ENCODE data around the gene MAP2K1. TPM values are rescaled to one million over a fixed set of nuclear protein-coding genes. Genes with fewer than 3 reads are reported as not detected.

The MAP2K1 gene
- polyA plus RNA-seq, 4 donors: 18.6 to 29.8 (median 21.2) TPM

- Histone ChIP-seq H3K36me3 (ENCODE audit: control insufficient read depth in 3 of 3, insufficient read depth in 2 of 3, low read depth in 1 of 3, low read length in 3 of 3) (peaks cover 0 to 9% (median 0%) of the 10 kb centered on the region in 3 donors), H3K27me3 (ENCODE audit: control insufficient read depth in 3 of 3, insufficient read depth in 3 of 3, low read length in 3 of 3) (no peaks in the 10 kb centered on the region), H3K4me3 (ENCODE audit: low read depth in 1 of 3, low read length in 3 of 3) (no peak overlapping the region), H3K9me3 (ENCODE audit: control insufficient read depth in 2 of 2, insufficient read depth in 1 of 2, low read depth in 1 of 2, low read length in 1 of 2) (no peaks in the 10 kb centered on the region), H3K4me1 (ENCODE audit: control insufficient read depth in 3 of 3, insufficient read depth in 2 of 3, low read depth in 1 of 3, low read length in 2 of 3) (peaks cover 0 to 5% (median 0%) of the 10 kb centered on the region in 3 donors), H3K27ac (ENCODE audit: low read depth in 1 of 3, low read length in 2 of 3) (no peak overlapping the region)
- WGBS, 3 donors: 74 to 85% (median 80%) methylated on average over 8 of the region's 8 CpGs
- no peak for FAIRE-seq
- no peak for DNase-seq
Observed at GRCh38 chr15:66401130-66402021, 14.7 kb downstream of the MAP2K1 start.

GRCh38 chr15:66402761-66403284 is 16.1 kb downstream of the MAP2K1 start:
- FAIRE-seq (no peak), DNase-seq (no peak)
- H3K4me1 ChIP-seq (ENCODE audit: control insufficient read depth in 3 of 3, insufficient read depth in 2 of 3, low read depth in 1 of 3, low read length in 2 of 3): peaks cover 0 to 5% (median 0%) of the 10 kb centered on the region in 3 donors
- peaks cover 0 to 9% (median 0%) of the 10 kb centered on the region in 3 donors for H3K36me3 ChIP-seq (ENCODE audit: control insufficient read depth in 3 of 3, insufficient read depth in 2 of 3, low read depth in 1 of 3, low read length in 3 of 3)
- no peak overlapping the region for H3K27ac ChIP-seq (ENCODE audit: low read depth in 1 of 3, low read length in 2 of 3)
- H3K9me3 ChIP-seq (ENCODE audit: control insufficient read depth in 2 of 2, insufficient read depth in 1 of 2, low read depth in 1 of 2, low read length in 1 of 2): no peaks in the 10 kb centered on the region
- no peaks in the 10 kb centered on the region for H3K27me3 ChIP-seq (ENCODE audit: control insufficient read depth in 3 of 3, insufficient read depth in 3 of 3, low read length in 3 of 3)
- 87 to 92% (median 89%) methylated on average over 3 of the region's 3 CpGs for WGBS, 3 donors
- H3K4me3 ChIP-seq (ENCODE audit: low read depth in 1 of 3, low read length in 3 of 3): no peak overlapping the region

DNA sequence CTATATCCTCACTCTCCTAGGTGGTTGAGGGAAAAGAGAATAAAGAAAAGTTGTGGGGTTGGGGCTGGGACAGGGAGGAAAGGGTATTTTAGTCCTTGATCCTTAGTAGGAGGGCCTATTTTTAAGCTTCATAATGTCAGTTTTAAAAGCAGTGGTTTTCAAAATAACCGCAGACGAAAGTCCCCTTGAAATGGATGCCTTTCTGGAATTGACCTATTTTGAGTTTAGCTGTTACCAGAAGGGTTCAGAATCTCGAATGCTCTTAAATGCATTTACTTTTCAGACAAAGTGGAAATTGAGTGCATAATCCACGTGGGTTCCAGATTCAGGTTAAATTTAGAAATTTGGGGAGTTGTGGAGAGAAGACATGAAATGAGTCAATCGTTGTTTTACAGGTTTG is 16.6 kb downstream of the MAP2K1 start:
- no peaks in the 10 kb centered on the region for H3K27me3 ChIP-seq (ENCODE audit: control insufficient read depth in 3 of 3, insufficient read depth in 3 of 3, low read length in 3 of 3)
- FAIRE-seq (no peak), DNase-seq (no peak)
- no peak overlapping the region for H3K27ac ChIP-seq (ENCODE audit: low read depth in 1 of 3, low read length in 2 of 3)
- peaks cover 0 to 5% (median 0%) of the 10 kb centered on the region in 3 donors for H3K36me3 ChIP-seq (ENCODE audit: control insufficient read depth in 3 of 3, insufficient read depth in 2 of 3, low read depth in 1 of 3, low read length in 3 of 3)
- 82 to 94% (median 88%) methylated on average over 5 of the region's 5 CpGs for WGBS, 3 donors
- peaks cover 0 to 5% (median 0%) of the 10 kb centered on the region in 3 donors for H3K4me1 ChIP-seq (ENCODE audit: control insufficient read depth in 3 of 3, insufficient read depth in 2 of 3, low read depth in 1 of 3, low read length in 2 of 3)
- H3K4me3 ChIP-seq (ENCODE audit: low read depth in 1 of 3, low read length in 3 of 3): no peak overlapping the region
- H3K9me3 ChIP-seq (ENCODE audit: control insufficient read depth in 2 of 2, insufficient read depth in 1 of 2, low read depth in 1 of 2, low read length in 1 of 2): no peaks in the 10 kb centered on the region

- peaks cover 0 to 5% (median 0%) of the 10 kb centered on the region in 3 donors for H3K4me1 ChIP-seq (ENCODE audit: control insufficient read depth in 3 of 3, insufficient read depth in 2 of 3, low read depth in 1 of 3, low read length in 2 of 3)
- H3K27me3 ChIP-seq (ENCODE audit: control insufficient read depth in 3 of 3, insufficient read depth in 3 of 3, low read length in 3 of 3): no peaks in the 10 kb centered on the region
- no peak for FAIRE-seq
- DNase-seq: no peak
- no peak overlapping the region for H3K27ac ChIP-seq (ENCODE audit: low read depth in 1 of 3, low read length in 2 of 3)
- H3K36me3 ChIP-seq (ENCODE audit: control insufficient read depth in 3 of 3, insufficient read depth in 2 of 3, low read depth in 1 of 3, low read length in 3 of 3): peaks cover 0 to 5% (median 0%) of the 10 kb centered on the region in 3 donors
- WGBS, 3 donors: 86 to 95% (median 90%) methylated on average over 8 of the region's 8 CpGs
- H3K9me3 ChIP-seq (ENCODE audit: control insufficient read depth in 2 of 2, insufficient read depth in 1 of 2, low read depth in 1 of 2, low read length in 1 of 2): no peaks in the 10 kb centered on the region
- no peak overlapping the region for H3K4me3 ChIP-seq (ENCODE audit: low read depth in 1 of 3, low read length in 3 of 3)
Observed at GRCh38 chr15:66404122-66404521, 17.4 kb downstream of the MAP2K1 start.

- FAIRE-seq: no peak
Observed at GRCh38 chr15:66404532-66404931, 17.8 kb downstream of the MAP2K1 start.

DNA sequence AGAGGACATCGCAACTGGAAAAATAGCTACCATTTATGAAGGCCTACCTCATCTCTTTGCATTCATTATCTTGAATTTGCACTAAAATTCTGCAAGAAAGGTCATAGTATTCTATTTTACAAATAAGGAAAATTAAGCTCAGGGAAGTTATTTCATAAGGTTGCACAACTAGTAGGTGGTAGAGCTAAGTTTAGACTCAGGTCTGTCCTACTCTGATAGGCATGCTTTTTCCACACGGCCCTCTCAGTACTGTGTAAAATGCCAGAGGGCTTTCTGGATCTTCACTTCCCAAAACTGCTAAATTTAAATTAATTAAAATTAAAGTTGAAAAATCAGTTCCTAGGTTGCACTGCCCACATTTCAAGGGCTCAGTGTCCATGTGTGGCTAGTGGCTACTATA is 18.3 kb downstream of the MAP2K1 start:
- DNase-seq (no peak), FAIRE-seq (no peak)
- H3K4me3 ChIP-seq (ENCODE audit: low read depth in 1 of 3, low read length in 3 of 3): no peak overlapping the region
- H3K4me1 ChIP-seq (ENCODE audit: control insufficient read depth in 3 of 3, insufficient read depth in 2 of 3, low read depth in 1 of 3, low read length in 2 of 3): peaks cover 0 to 5% (median 0%) of the 10 kb centered on the region in 3 donors
- no peaks in the 10 kb centered on the region for H3K9me3 ChIP-seq (ENCODE audit: control insufficient read depth in 2 of 2, insufficient read depth in 1 of 2, low read depth in 1 of 2, low read length in 1 of 2)
- no peaks in the 10 kb centered on the region for H3K27me3 ChIP-seq (ENCODE audit: control insufficient read depth in 3 of 3, insufficient read depth in 3 of 3, low read length in 3 of 3)
- 81 to 98% (median 92%) methylated on average over 2 of the region's 2 CpGs for WGBS, 3 donors
- peaks cover 0 to 3% (median 0%) of the 10 kb centered on the region in 3 donors for H3K36me3 ChIP-seq (ENCODE audit: control insufficient read depth in 3 of 3, insufficient read depth in 2 of 3, low read depth in 1 of 3, low read length in 3 of 3)
- H3K27ac ChIP-seq (ENCODE audit: low read depth in 1 of 3, low read length in 2 of 3): no peak overlapping the region

More at GRCh38 chr15:66404532-66404931, 17.8 kb downstream of the MAP2K1 start:
- H3K9me3 ChIP-seq (ENCODE audit: control insufficient read depth in 2 of 2, insufficient read depth in 1 of 2, low read depth in 1 of 2, low read length in 1 of 2): no peaks in the 10 kb centered on the region
- peaks cover 0 to 5% (median 0%) of the 10 kb centered on the region in 3 donors for H3K4me1 ChIP-seq (ENCODE audit: control insufficient read depth in 3 of 3, insufficient read depth in 2 of 3, low read depth in 1 of 3, low read length in 2 of 3)
- no peak overlapping the region for H3K27ac ChIP-seq (ENCODE audit: low read depth in 1 of 3, low read length in 2 of 3)
- peaks cover 0 to 3% (median 0%) of the 10 kb centered on the region in 3 donors for H3K36me3 ChIP-seq (ENCODE audit: control insufficient read depth in 3 of 3, insufficient read depth in 2 of 3, low read depth in 1 of 3, low read length in 3 of 3)
- no peak overlapping the region for H3K4me3 ChIP-seq (ENCODE audit: low read depth in 1 of 3, low read length in 3 of 3)
- H3K27me3 ChIP-seq (ENCODE audit: control insufficient read depth in 3 of 3, insufficient read depth in 3 of 3, low read length in 3 of 3): no peaks in the 10 kb centered on the region
- DNase-seq: no peak
- WGBS, 3 donors: 74 to 93% (median 87%) methylated on average over 7 of the region's 7 CpGs

DNA sequence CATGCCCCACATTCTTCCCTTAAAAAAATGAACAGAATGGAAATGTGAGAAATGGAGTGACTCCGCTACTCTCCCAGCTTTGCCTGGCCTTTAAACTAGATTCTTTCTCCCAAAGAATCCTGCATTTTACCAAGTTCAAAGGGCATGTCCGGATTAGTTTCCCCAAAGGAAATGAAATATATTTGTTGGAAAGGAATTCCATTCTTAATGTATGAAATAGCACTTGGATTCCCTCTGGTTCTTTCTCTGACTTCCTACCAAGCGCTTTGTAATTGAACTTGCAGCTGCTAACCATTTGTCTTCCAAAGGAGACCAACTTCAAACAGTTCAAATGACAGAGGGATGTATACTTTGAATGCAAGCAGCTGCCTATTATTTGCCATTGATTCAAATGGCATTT is 18.9 kb downstream of the MAP2K1 start:
- Histone ChIP-seq H3K4me1 (ENCODE audit: control insufficient read depth in 3 of 3, insufficient read depth in 2 of 3, low read depth in 1 of 3, low read length in 2 of 3) (peaks cover 0 to 5% (median 0%) of the 10 kb centered on the region in 3 donors), H3K27ac (ENCODE audit: low read depth in 1 of 3, low read length in 2 of 3) (no peak overlapping the region), H3K4me3 (ENCODE audit: low read depth in 1 of 3, low read length in 3 of 3) (no peak overlapping the region), H3K27me3 (ENCODE audit: control insufficient read depth in 3 of 3, insufficient read depth in 3 of 3, low read length in 3 of 3) (no peaks in the 10 kb centered on the region), H3K9me3 (ENCODE audit: control insufficient read depth in 2 of 2, insufficient read depth in 1 of 2, low read depth in 1 of 2, low read length in 1 of 2) (no peaks in the 10 kb centered on the region), H3K36me3 (ENCODE audit: control insufficient read depth in 3 of 3, insufficient read depth in 2 of 3, low read depth in 1 of 3, low read length in 3 of 3) (peaks cover 0 to 3% (median 0%) of the 10 kb centered on the region in 3 donors)
- FAIRE-seq (no peak), DNase-seq (no peak)
- WGBS, 3 donors: 60 to 89% (median 88%) methylated on average over 3 of the region's 3 CpGs

- Histone ChIP-seq H3K9me3 (ENCODE audit: control insufficient read depth in 2 of 2, insufficient read depth in 1 of 2, low read depth in 1 of 2, low read length in 1 of 2) (no peaks in the 10 kb centered on the region), H3K27me3 (ENCODE audit: control insufficient read depth in 3 of 3, insufficient read depth in 3 of 3, low read length in 3 of 3) (no peaks in the 10 kb centered on the region), H3K4me3 (ENCODE audit: low read depth in 1 of 3, low read length in 3 of 3) (no peak overlapping the region), H3K27ac (ENCODE audit: low read depth in 1 of 3, low read length in 2 of 3) (no peak overlapping the region), H3K36me3 (ENCODE audit: control insufficient read depth in 3 of 3, insufficient read depth in 2 of 3, low read depth in 1 of 3, low read length in 3 of 3) (no peaks in the 10 kb centered on the region), H3K4me1 (ENCODE audit: control insufficient read depth in 3 of 3, insufficient read depth in 2 of 3, low read depth in 1 of 3, low read length in 2 of 3) (peaks cover 0 to 9% (median 0%) of the 10 kb centered on the region in 3 donors)
- FAIRE-seq: no peak
- DNase-seq: no peak
- 95 to 96% (median 96%) methylated on average over 4 of the region's 4 CpGs for WGBS, 3 donors
Observed at GRCh38 chr15:66408254-66408653, 21.5 kb downstream of the MAP2K1 start.

All from small intestine (tissue), 7 donors.